NCI-H1092 (cell line): Measurements from ENCODE around the gene NDUFA3.

Experiments
- DNase-seq: peaks from one replicate; lab custom pipeline; 2025; lab: John Stamatoyannopoulos, UW

Gene NDUFA3

GRCh38 chr19:54137699-54138488 lies 35.2 kb downstream of the NDUFA3 start, which contains the start of gene CNOT3:
Gene CNOT3, plus strand, starts transcription at chr19:54137762. Its CDS starts 5,217 bp downstream, at chr19:54142979.
- no peak for DNase-seq

GRCh38 chr19:54138489-54139256 lies 36.0 kb downstream of the NDUFA3 start:
- no peak for DNase-seq

GRCh38 chr19:54141356-54141755 lies 38.7 kb downstream of the NDUFA3 start:
- DNase-seq = no peak

GRCh38 chr19:54142166-54142780 lies 39.6 kb downstream of the NDUFA3 start:
- DNase-seq = no peak

DNA sequence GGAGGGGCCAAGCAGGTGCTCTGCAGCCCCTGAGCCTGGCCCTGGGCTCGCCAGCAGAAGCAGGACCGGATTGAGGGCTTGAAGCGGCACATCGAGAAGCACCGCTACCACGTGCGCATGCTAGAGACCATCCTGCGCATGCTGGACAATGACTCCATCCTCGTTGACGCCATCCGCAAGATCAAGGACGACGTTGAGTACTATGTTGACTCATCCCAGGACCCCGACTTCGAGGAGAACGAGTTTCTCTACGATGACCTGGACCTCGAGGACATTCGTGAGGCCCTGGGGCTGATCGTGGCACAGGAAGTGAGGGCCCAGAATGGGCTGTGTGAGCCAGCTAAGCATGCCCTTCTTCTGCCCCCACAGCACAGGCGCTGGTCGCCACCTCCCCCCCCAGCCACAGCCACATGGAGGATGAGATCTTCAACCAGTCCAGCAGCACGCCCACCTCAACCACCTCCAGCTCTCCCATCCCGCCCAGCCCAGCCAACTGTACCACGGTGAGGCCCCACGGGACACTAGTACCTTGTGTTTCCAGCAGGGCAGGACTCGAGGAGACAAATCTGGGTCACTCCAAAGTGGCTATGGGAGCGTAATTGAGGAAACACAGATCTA lies 43.0 kb downstream of the NDUFA3 start:
- DNase-seq = no peak

DNA sequence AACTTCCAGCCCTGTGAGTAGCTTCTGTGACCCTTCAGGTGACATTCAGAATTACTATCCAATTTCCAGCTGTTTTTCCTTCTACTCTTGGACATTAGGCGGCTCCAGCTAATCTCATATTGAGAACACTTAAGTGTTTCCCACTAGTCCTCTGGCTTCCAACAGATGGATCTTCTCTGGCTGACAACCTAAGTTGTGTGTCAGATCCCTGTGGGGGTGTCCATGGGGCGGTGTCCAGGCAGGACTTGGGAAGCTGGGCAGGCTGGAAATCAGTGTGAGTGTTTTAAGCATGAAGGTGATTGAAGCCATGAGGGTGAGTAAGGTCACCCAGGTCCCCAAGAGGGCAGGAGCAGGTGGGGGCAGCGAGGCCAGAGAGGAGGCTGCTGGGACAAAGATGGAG lies 45.0 kb downstream of the NDUFA3 start:
- no peak for DNase-seq

GRCh38 chr19:54148158-54148557 lies 45.5 kb downstream of the NDUFA3 start:
- DNase-seq = no peak

DNA sequence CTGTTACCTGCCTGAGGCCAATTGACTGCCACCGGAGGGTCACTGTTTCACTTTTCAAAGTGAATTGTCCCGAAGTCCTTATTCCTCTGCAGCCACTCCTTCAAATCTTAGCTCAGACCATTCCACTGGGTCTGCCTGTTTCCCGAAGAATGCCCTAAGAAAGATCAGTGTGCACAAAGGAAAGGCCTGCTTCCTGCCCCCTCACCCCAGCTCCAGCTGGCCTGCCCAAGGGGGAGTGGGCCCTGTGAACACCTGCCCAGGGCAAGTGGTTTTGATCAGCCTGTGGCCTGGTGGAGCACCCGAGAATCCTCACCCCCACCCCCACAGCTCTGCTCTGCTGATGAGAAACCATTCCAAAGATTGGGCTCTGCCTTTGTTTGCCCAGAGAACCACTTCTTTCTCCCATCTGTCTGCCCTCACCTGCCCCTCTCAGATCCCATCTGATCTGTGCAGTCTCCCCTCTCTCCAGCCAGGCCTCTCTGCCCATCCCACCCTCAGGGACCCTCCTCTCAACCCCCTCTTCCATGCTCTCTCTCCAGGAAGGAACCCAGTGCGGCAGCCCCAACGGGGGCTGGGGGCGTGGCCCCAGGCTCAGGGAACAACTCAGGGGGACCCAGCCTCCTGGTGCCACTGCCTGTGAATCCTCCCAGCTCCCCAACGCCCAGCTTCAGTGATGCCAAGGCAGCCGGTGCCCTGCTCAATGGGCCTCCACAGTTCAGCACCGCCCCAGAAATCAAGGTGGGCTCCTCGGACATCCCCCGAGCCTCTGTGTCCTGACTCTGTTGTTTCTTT lies 46.6 kb downstream of the NDUFA3 start:
- DNase-seq = no peak

GRCh38 chr19:54151362-54152035 lies 48.8 kb downstream of the NDUFA3 start:
- no peak for DNase-seq

- no peak for DNase-seq
Observed at GRCh38 chr19:54152267-54152666, 49.6 kb downstream of the NDUFA3 start.

DNA sequence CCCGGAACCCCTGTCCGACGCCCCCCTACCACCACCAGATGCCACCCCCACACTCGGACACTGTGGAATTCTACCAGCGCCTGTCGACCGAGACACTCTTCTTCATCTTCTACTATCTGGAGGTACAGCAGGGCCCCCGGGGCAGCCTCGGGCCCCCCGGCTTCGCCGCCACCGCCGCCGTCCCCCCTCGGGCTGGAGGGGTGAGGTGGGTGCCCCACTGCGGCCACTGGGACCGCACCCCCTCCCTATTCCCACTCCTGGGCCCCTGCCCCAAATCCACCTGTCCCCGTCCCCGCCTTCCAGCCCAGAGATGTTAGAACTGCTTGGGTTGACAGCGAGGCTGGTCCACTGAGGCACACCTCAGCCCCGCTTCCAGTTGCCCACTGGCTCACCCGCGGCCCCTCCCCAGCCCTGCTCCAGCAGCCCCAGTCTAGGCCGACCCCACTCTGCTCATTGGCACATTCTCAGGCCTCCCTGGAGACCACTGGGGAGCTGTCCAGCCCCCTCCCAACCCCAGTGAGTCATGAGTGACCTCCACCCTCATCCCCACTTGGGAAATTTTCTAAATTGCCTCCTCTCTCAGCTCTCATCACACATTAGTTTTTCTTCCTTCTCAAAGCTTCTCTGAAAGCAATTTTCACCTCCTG lies 50.3 kb downstream of the NDUFA3 start:
- DNase-seq = no peak

- DNase-seq = no peak
Observed at GRCh38 chr19:54153731-54154326, 51.2 kb downstream of the NDUFA3 start.

DNA sequence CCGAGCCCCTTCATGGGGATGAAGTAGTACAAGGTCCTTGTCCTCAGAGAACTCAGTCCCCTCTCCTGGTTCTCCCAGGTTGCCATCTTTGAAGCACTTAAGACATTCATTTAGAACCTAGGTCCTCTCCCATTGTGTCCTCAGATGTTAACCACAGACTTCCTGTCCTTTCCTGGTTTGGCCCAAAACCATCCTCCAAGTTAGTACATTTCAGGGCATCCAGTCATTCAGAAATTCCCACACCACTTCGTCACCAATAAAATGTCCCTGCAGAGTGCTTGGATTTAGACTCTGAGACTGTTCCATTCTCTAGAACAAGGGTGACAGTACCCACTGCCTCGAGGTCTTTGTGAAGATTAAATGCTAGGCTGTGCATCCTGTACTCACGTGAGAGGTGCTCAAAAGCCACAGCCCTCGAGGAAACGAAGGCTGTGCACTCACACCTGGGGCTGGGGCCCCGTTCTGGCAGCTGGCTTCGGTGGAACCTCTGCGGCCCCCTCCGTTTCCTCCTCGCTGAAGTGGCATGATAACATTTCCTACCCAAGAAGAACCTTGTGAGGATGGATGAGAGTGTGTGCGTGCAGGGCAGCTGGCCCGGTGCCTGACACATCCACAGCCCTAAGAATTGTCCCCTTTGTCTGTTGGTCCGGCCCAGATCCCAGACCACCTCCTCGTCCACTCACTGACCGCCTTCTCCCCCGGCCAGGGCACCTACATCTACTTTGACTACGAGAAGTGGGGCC lies 52.1 kb downstream of the NDUFA3 start:
- DNase-seq = no peak

DNA sequence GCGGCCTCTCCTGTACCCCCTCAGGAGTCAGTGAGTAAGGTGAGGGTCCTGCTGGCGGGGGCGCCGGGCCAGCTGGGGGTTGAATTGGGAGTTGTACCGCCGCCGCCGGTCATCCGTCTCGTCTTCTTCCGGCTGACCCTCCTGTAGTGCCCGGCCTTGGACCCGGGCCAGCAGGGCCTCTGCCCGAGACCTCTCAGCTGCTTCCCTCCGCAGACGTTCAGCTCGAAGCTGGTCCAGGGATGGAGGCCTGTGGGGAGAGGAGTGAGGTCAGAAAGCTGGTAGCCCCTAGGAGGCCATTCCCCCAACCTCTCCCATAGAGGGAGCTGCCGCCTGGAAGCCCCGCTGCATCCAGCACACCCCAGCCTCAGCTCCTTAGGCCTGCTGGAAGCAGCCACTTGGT lies 53.0 kb downstream of the NDUFA3 start:
- DNase-seq = no peak

DNA sequence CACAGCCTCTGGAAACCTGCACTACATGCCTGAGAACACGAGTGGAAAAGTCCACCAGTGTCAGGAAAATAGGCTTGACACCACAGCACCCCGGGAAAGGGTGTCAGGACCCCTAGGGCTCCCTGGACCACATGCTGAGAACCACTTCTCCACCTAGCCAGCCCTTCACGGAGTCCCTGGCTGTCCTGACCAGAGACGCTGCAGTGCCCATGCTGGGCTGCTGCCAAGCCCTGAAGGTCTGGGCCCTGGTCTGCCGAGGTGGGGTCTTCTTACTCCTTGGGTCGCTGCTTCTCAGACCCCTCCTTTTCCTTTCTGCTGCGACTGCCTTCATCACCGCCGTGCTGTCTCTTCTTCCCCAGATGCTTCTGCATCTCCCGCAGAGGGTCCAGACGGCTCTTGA lies 53.8 kb downstream of the NDUFA3 start:
- DNase-seq = no peak

DNA sequence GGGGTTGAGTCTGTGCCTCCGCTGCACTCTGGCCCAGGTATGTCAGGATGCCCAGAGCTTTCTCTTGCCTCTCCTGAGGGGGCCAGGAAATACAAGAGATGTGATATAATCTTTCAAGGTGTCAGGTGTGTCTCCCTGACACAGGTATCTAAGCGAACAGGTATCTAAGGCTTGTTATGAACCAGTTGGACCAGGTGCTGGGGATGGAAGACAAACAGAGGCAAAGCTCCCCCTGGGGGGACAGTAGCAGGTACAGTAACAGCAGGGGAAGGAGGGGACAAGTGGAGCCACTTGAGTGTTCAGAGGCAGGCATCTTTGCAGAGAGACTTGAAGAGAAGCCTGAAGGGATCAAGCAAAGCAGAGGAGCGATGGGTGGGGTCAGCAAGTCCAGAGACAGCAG lies 54.3 kb downstream of the NDUFA3 start:
- no peak for DNase-seq
